ENCODE measurements around the gene NKX2-3.

Gene NKX2-3

DNA sequence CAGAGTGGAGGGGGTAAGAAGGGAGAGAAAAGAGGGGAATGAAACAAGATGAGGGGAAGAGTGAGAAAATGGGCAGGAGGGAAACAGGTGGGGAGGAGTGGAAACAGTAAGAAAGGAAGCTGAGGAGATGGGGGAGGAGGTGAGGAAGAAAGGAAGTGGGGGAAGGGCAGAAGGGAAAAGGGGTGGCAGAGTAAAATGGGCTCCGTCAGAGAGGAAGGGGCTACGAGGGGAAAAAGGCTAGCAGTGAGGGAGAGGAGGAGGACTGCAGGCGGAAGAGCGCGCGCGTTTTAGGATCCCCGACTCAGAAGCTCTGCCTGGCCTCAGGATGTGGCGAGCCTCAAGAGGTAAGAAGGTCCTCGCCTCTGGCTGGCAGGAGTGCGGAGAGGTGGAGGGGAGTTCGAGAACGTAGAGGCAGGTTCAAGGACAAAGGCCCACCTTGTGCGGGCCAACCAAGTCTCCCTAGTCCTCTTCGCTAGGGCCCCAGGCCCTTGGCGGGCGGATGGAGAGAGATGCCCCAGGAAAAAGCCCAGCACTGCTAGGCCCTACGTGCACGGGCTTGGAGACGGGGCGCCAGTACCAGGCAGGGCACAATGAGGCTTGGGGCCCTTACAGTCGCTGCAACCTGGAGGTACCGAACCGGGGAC, 5.8 kb upstream of the NKX2-3 start:
- no peak for DNase-seq

DNA sequence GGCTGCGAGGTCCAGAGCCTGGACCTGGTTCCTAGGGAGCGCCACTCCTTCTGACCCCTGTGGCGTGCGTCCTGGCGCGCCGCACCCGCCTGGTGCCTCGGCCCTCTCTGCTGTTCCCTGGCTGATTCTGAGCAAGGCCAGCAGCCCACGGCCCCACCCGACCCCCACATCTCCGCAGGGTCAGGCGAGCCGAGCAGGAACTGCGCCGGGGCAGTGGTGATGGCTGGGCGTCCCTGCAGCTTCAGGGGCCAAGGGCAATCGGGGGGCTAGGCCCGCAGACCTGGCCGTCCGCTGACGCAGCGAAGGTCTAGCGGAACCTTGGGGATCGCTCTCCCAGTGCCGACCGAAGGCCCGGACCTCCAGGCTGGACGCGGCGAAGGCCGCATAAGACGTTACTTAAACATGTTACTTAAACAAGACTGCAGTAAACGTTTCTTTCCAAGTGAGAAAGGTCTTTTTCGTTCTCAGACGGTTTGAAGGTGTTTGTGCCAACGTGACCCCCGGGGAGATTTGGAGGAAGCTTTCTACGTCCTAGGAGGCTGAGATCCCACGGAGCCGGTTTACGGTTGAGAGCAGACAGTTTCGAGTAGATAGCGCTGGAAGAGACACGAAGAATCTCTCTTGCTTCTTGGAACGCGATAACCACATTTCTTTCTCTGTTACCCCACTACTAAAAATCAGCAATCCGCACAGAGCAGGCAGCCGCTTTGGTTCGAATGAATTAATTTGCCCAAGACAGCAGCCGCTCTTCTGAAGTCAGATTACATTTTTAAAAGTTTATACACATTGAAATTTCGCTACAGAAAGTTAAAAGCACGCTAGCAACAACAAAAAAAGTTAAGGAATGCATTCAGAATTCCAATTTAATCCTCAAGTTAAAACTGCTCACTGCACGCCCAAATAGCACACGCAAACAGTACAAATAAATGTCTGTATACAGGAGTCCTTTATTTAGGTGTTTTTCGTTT, 4.9 kb upstream of the NKX2-3 start:
- no peak for DNase-seq

DNA sequence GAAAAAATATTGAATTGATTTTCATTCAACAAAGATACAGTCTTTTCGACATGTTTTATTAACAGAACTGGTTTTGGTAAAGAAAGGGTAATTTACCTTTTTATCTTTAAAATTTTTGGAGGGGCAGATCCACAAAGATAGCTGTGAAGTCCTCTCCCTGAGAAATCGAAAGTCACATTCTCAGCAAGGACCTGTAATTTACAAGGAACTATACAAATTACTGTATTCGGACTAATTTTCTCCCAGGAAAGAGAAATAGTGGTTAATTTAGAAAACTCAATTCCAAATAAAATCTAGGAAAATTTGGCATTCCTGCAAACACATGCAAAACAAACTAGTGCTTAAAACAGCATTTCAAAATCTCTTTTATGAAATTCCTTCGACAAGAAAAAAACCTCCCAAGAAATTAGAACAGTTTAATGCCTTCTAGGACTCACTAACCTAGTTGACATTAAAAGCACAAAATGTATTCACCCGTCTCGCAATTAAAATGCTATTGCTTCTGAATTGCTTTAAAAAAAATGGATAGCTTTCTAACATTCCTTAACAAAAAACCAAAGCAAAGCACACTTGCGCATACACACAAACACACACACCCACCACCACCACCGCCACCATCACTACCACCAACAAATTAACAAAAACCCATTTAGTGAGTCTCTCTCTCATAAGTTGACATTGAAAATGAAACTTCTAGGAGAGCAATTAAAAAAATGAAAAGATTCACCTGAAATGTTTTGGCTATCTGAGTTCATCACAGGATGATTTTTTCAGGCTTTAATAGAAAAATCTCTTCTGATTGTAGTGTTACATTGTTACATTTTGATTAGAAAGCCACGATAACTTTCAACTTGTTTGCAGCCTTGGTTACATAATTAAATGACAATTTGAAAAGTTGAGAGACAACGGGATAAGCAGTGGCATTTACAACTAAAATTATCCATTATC, 4.0 kb upstream of the NKX2-3 start:
- DNase-seq: no peak

DNA sequence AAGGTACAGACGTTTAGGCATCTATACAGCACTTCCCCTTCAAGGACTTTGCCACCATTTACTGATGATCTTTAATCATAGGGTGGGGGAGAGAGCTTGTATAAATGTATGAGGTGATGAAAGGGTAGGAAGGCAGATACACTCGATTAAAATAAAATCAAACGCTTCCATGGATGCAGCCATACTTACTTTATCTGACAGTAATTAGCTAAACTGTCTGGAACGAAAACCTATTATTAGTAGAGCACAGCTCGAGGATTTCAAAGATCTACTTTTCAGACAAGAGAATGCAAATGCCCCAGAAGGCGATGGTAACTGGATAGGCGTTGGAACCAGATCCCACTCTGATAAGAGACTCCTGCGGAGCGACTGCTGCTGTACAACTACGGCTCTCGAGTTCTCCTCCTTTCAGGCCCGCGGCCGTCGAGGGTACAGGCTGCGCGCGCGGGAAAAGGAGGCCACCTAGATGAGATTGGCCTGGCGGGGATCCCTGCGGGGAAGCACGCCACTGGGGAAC, 3.1 kb upstream of the NKX2-3 start:
- peak; percentile 72 for DNase-seq

DNA sequence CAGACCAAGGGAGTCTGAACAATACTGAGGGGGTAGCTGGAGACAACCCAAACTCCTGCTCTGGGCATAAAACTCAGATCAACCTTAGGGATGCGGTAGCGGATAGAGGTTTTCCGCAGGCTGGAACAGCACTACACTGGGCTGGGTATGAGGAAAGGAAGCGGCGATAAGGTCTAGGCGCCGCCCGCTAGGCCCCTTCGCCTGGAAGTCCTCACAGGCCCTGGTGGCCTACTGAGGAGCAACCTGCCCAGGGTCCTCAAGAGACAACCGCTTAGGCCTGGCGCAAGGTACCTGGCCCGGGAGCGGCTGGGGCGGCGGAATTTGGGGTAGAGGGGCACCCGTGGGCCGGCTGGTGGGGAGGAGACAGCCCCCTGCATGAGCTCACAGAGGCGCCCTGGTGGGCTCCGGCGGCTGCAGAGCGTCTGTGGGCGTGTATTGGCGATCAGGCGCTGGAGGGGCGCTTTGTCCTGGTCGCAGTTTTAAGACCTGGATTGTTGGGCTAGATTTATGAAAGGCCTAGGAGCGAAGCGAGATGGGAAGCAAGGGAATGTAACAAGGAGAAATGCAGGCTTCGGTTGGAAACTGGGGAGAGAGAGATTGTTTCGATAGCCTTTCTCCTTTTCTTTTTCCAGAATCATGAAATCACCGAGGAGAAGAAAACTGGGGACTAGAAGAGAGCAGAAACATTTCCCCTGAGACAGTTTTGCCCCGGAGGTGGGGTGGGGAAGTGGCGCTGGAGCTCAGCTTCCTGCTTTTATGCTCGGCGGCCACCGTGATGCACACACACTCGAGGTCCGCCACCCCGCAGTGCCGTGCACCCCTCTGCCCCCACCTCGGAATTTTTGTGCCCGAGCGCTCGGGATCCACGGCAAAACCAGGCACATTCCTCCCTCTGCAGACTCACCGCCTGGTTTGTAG, 2.4 kb upstream of the NKX2-3 start:
- DNase-seq: peak; percentile 68

DNA sequence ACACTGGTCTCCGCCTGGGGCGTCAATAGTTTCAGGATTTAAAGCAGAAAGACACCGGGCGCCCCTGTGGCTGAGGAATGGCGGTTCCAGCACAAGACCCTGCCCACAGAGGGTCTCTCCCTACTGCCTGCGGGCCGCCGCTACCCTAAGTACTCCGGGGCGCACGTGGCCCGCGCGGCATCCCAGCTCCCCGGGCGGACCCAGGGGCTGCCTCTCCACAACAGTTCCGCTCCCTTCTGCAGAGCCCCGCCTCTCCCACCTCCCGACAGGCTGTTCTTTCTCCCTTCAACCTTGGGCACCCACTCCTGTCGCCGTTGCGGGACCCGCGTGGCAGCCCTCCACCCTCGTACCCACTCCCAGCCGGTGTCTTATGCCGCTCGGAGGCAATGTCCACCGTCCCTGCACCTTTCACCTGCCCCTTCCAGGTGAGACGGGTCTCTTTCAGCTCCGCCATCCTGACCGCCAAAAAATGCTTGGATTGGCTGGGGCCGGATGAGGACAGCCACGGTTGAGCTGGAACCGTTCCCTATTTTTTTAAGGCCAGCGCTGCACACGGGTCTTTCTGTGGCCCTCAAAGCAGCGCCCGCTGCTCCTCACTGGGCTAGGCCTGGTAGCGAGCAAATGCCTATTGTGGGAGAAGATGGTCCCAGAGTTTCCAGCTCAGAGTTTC, 1.6 kb upstream of the NKX2-3 start:
- DNase-seq: peak; percentile 84

DNA sequence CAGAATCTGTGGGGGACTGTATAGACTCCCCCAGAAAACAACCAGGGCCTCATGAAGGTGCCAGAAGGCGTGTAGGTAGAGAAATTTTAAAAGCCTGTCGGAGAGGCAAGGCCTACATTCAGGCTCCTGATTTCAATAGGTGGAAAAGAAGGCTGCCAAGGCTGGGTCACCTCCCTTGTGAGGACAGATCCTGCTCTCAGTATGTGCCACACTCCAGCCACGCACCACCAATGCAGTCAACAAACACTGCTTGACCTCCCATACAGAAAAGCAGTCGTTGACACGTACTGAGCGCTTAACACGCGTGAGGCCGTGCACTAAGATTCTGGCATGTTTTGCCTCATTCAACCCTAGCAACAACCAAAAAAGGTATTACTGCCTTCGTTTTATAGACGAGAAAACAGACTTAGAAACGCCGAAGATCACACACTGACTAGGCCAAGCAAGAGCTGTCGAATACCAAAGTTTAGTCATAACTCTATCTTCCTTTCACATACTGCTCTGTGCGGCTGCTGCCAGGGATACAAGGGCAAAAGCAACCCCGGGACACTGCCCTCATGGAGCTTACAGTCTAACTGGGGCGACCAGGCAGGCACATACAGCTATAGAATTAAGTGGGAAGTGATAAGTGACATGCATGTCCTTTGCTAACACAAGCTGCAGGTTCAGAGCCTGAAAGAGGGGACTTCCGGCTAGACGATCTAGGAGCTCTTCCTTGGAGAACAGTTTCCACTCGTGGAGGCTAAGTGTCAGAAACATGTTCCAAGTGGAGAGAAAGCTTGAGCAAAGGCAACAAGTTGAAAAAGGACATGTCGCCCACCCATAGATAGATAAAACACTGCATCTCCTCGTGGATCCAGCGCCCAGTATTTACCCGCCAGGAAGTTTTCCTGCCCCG, 797 bp upstream of the NKX2-3 start:
- DNase-seq: no peak

DNA sequence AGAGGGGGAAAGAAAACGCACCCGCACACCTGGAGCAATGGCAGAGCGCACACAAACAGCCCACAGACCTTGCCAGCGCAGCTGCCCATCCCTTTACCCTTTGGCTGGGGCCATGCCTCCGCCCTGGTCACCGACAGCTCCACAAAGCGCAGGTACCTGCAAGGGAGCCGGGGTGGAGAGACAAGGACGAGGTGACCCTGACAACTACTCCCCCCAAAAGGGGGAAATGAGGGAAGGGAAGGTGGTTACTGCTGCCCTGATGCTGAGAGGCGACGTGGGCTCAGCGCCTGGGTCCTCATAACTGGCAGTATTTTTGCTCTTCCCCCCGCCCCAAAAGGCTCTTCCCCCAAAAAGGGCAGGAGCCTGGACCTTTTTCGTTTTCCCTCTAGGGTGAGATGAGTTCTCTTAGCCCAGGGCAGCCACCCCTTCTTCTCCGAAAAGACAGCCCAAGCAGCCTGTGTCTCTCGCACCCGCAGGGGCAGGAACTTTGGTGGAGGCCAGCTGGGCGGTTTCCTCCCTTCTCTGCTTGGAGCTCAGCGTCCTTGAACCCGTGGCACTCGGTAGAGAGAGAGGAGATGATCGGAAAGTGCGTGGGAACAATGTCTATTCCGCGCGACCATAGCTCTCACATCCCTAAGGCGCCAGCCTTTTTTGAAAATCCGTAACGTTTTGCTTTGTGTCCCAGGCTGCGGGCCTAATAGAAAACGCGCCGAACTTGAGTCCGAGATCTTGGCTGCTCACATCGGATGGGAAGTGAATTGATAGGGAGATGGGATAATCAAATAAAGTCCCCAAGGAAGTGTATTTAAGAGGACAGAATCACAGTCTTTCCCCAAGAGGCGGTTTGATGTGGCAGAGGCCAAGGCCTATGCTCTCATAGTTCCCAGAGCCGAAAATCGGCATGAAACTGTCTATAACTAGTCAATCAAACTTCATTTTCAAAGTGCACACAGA, 1.0 kb downstream of the NKX2-3 start:
- no peak for DNase-seq

DNA sequence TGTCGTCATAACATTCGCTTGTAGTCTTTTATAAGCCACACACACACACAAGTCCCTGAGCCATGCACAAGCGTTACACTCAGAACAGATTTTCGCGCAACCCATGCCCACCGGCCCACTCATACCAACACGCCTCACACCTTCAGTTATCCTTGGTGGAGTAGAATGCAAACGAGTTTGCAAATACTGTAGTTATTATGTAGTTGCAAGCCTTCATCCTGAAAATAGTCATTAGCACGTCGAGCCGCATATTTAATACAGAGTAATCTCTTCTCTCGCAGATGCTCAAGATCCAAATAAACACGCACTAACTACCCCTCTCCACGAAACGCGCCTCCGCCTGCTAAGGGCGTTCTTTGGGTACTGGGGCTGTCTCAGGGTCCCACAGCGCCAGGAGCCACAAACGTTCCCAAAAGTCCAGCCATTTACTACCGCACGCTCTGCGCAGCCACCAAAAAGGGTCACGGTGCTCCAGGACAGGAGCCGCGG, 1.8 kb downstream of the NKX2-3 start:
- DNase-seq: no peak

DNA sequence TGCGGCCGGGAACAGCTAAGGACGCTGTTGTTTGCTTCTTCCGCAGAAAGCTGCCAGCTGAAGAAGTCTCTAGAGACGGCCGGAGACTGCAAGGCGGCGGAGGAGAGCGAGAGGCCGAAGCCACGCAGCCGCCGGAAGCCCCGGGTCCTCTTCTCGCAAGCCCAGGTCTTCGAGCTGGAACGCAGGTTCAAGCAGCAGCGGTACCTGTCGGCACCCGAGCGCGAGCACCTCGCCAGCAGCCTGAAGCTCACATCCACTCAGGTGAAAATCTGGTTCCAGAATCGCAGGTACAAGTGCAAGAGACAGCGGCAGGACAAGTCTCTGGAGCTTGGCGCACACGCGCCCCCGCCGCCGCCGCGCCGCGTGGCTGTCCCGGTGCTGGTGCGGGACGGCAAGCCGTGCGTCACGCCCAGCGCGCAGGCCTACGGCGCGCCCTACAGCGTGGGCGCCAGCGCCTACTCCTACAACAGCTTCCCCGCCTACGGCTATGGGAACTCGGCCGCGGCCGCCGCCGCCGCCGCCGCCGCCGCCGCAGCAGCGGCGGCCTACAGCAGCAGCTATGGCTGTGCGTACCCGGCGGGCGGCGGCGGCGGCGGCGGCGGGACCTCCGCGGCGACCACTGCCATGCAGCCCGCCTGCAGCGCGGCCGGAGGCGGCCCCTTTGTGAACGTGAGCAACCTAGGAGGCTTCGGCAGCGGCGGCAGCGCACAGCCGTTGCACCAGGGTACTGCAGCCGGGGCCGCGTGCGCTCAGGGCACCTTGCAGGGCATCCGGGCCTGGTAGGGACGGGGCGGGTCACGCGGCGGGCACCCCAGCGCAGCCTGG, 2.4 kb downstream of the NKX2-3 start:
- peak; percentile 76 for DNase-seq

DNA sequence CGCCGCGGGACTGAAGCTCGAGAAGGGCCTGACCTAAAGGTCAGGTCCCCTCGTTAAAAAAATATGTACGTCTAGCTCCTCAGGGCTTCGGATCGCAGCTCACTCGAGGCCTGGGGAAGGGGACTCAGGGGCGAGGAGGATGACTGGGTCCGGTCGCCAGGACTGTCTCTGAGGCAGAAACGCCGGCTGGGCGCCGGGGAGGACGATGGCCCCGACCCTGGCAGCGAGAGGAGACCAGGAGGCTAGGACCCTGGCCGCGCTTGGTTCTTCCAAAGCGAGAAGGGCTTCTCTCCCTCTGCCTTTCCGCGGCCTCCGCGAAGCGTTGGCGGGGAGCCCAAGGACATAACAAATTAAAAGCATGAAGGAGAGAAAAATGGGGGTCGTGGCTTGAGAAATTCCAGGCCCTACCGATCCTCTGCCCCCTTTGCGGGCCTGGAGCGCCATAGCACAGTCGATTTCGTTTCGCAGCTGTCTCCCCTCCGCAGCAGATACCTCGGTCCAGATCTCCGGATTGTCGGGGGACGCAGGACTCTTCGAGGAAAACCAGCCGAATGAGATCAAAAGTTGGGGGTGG, 3.1 kb downstream of the NKX2-3 start:
- DNase-seq: no peak

DNA sequence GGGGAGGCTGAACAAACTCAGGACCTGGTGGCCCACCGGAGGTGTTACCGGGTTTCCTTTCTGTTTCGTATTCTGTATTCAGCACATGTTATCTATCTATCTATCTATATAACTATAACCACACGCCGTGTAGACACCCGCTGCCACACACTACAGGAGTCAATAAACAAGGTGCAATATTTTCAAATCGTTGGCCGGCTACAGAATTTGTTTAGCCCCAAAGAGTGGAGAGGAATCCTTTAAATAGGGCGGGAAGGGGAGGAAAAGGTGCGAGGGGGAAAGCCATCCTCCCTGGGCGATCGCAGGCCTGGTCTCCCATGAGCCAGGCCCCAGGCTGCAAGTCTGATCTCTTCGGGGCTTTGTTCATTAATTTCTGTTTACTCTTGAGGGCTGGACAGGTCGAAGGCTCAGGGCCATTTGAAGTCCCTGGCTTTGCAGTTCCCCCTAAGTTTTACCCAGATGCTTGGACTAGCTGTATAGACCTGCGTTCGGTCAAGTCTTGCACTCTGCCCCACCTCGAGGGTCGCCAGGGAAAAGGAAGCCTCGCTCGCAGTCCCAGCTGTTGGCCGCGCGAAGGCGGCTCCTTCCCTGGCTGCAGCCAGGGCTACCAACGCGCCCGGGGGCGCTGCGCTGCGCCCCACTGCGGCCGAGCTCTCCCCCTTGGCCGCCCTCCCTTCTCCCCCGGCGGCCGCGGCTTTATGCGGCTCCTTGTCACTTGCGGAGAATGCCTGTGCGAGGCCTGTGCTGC, 3.8 kb downstream of the NKX2-3 start:
- DNase-seq: no peak

DNA sequence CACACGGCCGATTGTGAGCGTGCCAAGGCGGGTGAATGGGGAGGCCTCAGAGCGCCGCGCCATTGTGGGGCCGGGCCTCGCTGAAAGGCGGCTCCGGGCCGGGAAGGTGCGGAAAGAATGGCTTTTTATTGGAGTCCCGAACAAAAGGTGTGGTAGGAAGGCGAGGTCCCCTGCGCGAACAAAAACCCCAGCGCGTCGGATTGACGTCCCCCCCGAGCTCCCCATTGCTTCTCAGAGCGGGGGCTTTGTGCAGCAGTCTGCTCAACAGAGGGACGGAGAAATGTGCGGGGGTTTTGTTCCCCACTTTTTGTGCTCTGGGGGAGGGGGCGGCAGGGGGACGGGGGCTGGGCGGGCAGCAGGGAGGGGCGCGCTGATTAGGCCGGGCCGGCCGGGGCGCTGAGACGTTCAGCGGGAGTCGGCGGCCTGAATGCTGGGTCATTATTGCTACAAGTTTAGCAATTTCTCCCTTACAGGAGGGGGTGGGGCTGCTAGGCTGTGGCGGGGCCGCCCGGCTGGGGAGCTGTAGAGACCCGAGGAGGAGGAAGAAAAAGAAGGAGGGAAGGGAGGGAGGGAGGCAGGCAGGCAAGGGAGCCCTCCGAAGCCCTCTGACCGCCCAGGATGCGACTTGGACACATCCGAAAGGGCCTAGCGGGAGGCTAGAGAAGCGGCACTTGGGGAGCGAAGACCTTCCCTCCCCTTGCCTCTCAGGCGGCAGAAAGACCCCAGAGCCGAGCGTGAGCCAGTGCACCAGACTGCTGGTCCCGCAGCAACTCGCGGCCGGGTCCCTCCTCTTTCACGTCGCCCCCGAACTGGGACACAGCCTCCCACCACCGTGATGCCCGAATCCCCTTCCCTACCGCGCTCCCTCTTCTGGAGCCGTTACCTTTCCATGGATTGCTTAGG, 4.6 kb downstream of the NKX2-3 start:
- DNase-seq: no peak

DNA sequence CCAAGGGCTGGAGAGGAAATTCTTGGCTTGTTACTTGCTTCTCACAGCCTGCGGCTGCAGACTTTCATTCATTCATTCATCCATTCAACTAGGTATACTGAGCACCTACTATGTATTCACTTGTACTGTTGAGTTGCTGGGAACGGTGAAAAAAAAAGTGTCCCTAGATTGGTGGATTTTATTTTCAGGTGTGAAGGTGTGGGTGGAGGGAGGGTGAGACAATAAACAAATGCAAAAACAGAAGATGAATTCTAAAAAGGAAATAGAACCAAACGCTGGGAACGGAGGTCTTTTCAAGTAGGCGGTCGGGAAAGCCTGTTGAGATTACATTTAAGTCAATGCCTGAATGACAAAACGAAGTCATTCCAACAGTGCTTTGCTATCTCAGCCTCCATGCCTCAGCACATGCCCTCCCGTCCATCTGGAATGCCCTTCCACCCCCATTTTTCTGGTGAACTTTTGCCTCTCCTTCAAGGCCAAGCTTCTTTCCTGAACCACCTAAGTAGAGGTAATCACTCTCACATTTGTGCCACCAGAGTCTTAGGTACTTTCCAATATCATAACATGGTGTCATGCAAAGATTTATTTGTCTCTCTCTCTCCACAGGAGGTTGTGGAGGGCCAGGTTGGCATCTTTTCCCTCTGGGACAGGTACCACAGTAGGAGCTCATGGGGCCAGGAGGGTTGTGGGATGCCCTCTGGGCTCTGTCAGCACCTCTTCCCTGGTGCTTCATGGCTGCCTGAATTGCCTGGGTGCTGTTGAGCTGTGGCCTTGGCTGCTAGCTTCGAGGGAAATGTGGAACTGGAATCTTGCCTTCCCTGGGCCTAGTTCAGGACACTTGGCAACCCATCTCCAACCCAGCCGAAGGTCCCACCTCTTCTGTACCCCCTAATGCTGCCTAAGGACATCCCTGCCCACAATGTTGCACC, 5.5 kb downstream of the NKX2-3 start:
- no peak for DNase-seq
